HepG2 (cell line): ENCODE measurements around the gene SYT8. TPM values are rescaled to one million over a fixed set of nuclear protein-coding genes. Genes with fewer than 3 reads are reported as not detected.

Experiments
- ATAC-seq: fragments of 200-7000 bp; cut with Tn5 transposase; 3 replicates; pipeline ENCODE4 v1.9.1; 2020; ENCODE audit warnings: mild to moderate bottlenecking, moderate library complexity
- BruUV-seq: library from RNA; stranded (reverse); fragments of 400-500 nt; replicated peaks from 2 replicates; lab custom pipeline; 2021; lab: Mats Ljungman, UMichigan
- CTCF ChIA-PET: fragments of 300-600 bp; formaldehyde crosslinking; extraction: SDS; loops from one replicate; lab custom pipeline; 2021; ENCODE audit warnings: low total read pairs, inconsistent platforms, low intra/inter-chr PET ratio; lab: Yijun Ruan, JAX
- POLR2A ChIA-PET: fragments of 350-600 bp; sonication (Branson Sonifier 250); formaldehyde crosslinking; loops from one replicate; lab custom pipeline; 2020; ENCODE audit warnings: antibody characterized with exemption, inconsistent platforms; lab: Yijun Ruan, JAX
- DNase-seq: peaks from one replicate; pipeline ENCODE4 v3.0.0-alpha.2; 2015; ENCODE audit warnings: low spot score
- FAIRE-seq: peaks from 3 replicates; lab custom pipeline; 2011; peaks lifted over from hg19 to GRCh38; lab: Jason Lieb, UNC
- H2AFZ ChIP-seq: one replicate; pipeline ENCODE4 v1.6.1; 2011; ENCODE audit warnings: low read length, inconsistent platforms
- H3K27ac ChIP-seq: fragments of 300-600 bp; 3 replicates; pipeline ENCODE4 v1.8.0; 2011; ENCODE audit warnings: mixed run types, mild to moderate bottlenecking, mixed read lengths, low read length, inconsistent platforms; ENCODE audit not compliant: insufficient read depth; ENCODE audit errors: extremely low read length
- H3K27me3 ChIP-seq, 2 experiments: fragments of 200-600 bp in 1 of 2; 2 replicates in 1 of 2; 3 replicates in 1 of 2; pipeline versions ENCODE4 v1.6.0 to v1.8.0; 2011; ENCODE audit warnings: low read length in 2 of 2, mild to moderate bottlenecking in 2 of 2, moderate library complexity in 2 of 2, inconsistent platforms in 1 of 2; ENCODE audit not compliant: insufficient read depth in 2 of 2, control insufficient read depth in 1 of 2
- H3K36me3 ChIP-seq, 2 experiments: fragments of 200-600 bp in 1 of 2; replicated peaks in 1 of 2; 2 replicates in 1 of 2; 3 replicates in 1 of 2; pipeline versions ENCODE4 v1.5.1 to v1.8.0; 2011; ENCODE audit warnings: low read length in 2 of 2, inconsistent platforms in 1 of 2; ENCODE audit not compliant: insufficient read depth in 2 of 2, control insufficient read depth in 1 of 2
- H3K4me1 ChIP-seq: 2 replicates; pipeline ENCODE4 v1.5.1; 2012; ENCODE audit warnings: low read length, inconsistent platforms; ENCODE audit not compliant: insufficient read depth
- H3K4me2 ChIP-seq: 2 replicates; pipeline ENCODE4 v1.6.0; 2011; ENCODE audit warnings: low read depth, low read length, inconsistent platforms
- H3K4me3 ChIP-seq, 3 experiments: fragments of 200-600 bp in 1 of 3; sonication (generic), shearing (Covaris generic) in 1 of 3; replicated peaks in 1 of 3; 2 replicates each; pipeline ENCODE4 v1.5.1; 2011 to 2016; ENCODE audit warnings: low read length in 3 of 3, inconsistent platforms in 2 of 3, low read depth in 2 of 3, mild to moderate bottlenecking in 2 of 3, control low read depth in 1 of 3, mixed read lengths in 1 of 3; ENCODE audit not compliant: insufficient read depth in 1 of 3
- H3K79me2 ChIP-seq: one replicate; pipeline ENCODE4 v1.6.1; 2011; ENCODE audit warnings: low read length, inconsistent platforms; ENCODE audit not compliant: insufficient read depth
- H3K9ac ChIP-seq: 2 replicates; pipeline ENCODE4 v1.6.0; 2011; ENCODE audit warnings: mild to moderate bottlenecking, low read depth, low read length, inconsistent platforms; ENCODE audit not compliant: insufficient read depth
- H3K9me3 ChIP-seq: 2 replicates; pipeline ENCODE4 v1.5.1; 2012; ENCODE audit warnings: mild to moderate bottlenecking, low read length
- H4K20me1 ChIP-seq: 2 replicates; pipeline ENCODE4 v1.6.0; 2011; ENCODE audit warnings: inconsistent platforms, mild to moderate bottlenecking, low read length, moderate library complexity; ENCODE audit not compliant: insufficient read depth
- DNMT3B ChIP-seq: conservative IDR thresholded peaks from 2 replicates; pipeline ENCODE4 v1.6.1; 2016; ENCODE audit warnings: missing biosample characterization, control low read depth
- NR1H2 ChIP-seq: sonication (generic); formaldehyde crosslinking; IDR thresholded peaks from 2 replicates; pipeline ENCODE4 v1.8.1; 2022; ENCODE audit warnings: low read depth, missing genetic modification reagents, borderline replicate concordance
- PHF5A ChIP-seq: IDR thresholded peaks from one replicate; pipeline ENCODE4 v1.6.1; 2018; ENCODE audit warnings: low read depth, missing genetic modification reagents; ENCODE audit not compliant: unreplicated experiment
- POLR2AphosphoS5 ChIP-seq: IDR thresholded peaks from 2 replicates; pipeline ENCODE4 v1.6.1; 2012; ENCODE audit warnings: low read depth, low read length
- PRPF4 ChIP-seq: fragments of 200-400 bp; formaldehyde crosslinking; IDR thresholded peaks from 2 replicates; pipeline ENCODE4 v1.6.1; 2016; ENCODE audit warnings: low read length, low read depth; ENCODE audit not compliant: poor library complexity, severe bottlenecking
- ZNF441 ChIP-seq: sonication (generic); formaldehyde crosslinking; IDR thresholded peaks from 2 replicates; pipeline ENCODE4 v1.7.0; 2021; ENCODE audit warnings: missing genetic modification reagents, borderline replicate concordance
- ZNF543 ChIP-seq: sonication (generic); formaldehyde crosslinking; IDR thresholded peaks from 2 replicates; pipeline ENCODE4 v1.4.0; 2020; ENCODE audit warnings: mild to moderate bottlenecking, missing genetic modification reagents
- ZNF577 ChIP-seq: sonication (generic); formaldehyde crosslinking; IDR thresholded peaks from 2 replicates; pipeline ENCODE4 v1.4.0; 2020; ENCODE audit warnings: mild to moderate bottlenecking, low read depth, missing genetic modification reagents, borderline replicate concordance
- ZNF772 ChIP-seq: sonication (generic); formaldehyde crosslinking; IDR thresholded peaks from 2 replicates; pipeline ENCODE4 v1.5.0; 2020; ENCODE audit warnings: mild to moderate bottlenecking, missing genetic modification reagents
- WGBS: methylation state at CpG from one replicate; pipeline ENCODE4 v1.1.6; 2017; ENCODE audit warnings: low lambda C conversion rate; 5-methylcytosine and 5-hydroxymethylcytosine counted together
- in situ Hi-C: cut with HindIII; loops from 2 replicates; pipeline ENCODE4 v1.10.0; 2017; ENCODE audit warnings: low pct_unique_long_range_greater_than_20kb; ENCODE audit not compliant: extremely low pct_ligation_motif_present
- intact Hi-C: fragments of 100-400 bp; cut with micrococcal nuclease; formaldehyde crosslinking; loops from one replicate; pipeline ENCODE4 v1.10.0; 2022; ENCODE audit not compliant: unreplicated experiment
- polyA plus RNA-seq, 8 experiments: library from polyadenylated mRNA; depleted of rRNA in 3 of 8; stranded (reverse) in 7 of 8; unstranded in 1 of 8; fragments of >200 nt; fragmentation: Illumina TruSeq in 4 of 8; extraction: Trizol in 4 of 8; gene quantifications; 2 replicates each; pipeline versions ENCODE4 v1.2.1 to v1.2.3, GENCODE V29; 2011 to 2016; ENCODE audit warnings: low read depth in 4 of 8, missing spikeins in 1 of 8, mixed read lengths in 1 of 8; ENCODE audit not compliant: insufficient read depth in 1 of 8
- total RNA-seq, 5 experiments: library from RNA; depleted of rRNA; stranded (reverse); fragments of >200 nt; fragmentation: Illumina TruSeq; extraction: Trizol; gene quantifications; 2 replicates each; pipeline ENCODE4 v1.2.3, GENCODE V29; 2016; ENCODE audit warnings: low read depth in 1 of 5
- TF ChIP-seq, protein P1 (sequence below): sonication (generic); formaldehyde crosslinking; IDR thresholded peaks from 2 replicates; pipeline ENCODE4 v1.4.0; 2020; ENCODE audit warnings: mild to moderate bottlenecking, missing genetic modification reagents
- TF ChIP-seq, protein P2 (sequence below): sonication (generic); formaldehyde crosslinking; IDR thresholded peaks from 2 replicates; pipeline ENCODE4 v1.4.0; 2020; ENCODE audit warnings: missing genetic modification reagents

SYT8 gene
- total and polyA plus RNA-seq, 2 of the 13 experiments (the other 11 are each of a cell fraction or from before 2014, with no cell fraction given), result 0.60 to 2.3 TPM

GRCh38 chr11:1856306-1857005 lies 21.7 kb downstream of the SYT8 start:
- TF ChIP-seq ZNF577 (no peak), POLR2AphosphoS5 (no peak), ZNF441 (CRISPR knock-in tag) (no peak), PHF5A (CRISPR knock-in tag) (no peak), DNMT3B (CRISPR knock-in tag) (no peak), NR1H2 (no peak), PRPF4 (no peak), ZNF772 (CRISPR knock-in tag) (no peak), ZNF543 (CRISPR knock-in tag) (no peak)
- TF ChIP-seq, protein P1, sequence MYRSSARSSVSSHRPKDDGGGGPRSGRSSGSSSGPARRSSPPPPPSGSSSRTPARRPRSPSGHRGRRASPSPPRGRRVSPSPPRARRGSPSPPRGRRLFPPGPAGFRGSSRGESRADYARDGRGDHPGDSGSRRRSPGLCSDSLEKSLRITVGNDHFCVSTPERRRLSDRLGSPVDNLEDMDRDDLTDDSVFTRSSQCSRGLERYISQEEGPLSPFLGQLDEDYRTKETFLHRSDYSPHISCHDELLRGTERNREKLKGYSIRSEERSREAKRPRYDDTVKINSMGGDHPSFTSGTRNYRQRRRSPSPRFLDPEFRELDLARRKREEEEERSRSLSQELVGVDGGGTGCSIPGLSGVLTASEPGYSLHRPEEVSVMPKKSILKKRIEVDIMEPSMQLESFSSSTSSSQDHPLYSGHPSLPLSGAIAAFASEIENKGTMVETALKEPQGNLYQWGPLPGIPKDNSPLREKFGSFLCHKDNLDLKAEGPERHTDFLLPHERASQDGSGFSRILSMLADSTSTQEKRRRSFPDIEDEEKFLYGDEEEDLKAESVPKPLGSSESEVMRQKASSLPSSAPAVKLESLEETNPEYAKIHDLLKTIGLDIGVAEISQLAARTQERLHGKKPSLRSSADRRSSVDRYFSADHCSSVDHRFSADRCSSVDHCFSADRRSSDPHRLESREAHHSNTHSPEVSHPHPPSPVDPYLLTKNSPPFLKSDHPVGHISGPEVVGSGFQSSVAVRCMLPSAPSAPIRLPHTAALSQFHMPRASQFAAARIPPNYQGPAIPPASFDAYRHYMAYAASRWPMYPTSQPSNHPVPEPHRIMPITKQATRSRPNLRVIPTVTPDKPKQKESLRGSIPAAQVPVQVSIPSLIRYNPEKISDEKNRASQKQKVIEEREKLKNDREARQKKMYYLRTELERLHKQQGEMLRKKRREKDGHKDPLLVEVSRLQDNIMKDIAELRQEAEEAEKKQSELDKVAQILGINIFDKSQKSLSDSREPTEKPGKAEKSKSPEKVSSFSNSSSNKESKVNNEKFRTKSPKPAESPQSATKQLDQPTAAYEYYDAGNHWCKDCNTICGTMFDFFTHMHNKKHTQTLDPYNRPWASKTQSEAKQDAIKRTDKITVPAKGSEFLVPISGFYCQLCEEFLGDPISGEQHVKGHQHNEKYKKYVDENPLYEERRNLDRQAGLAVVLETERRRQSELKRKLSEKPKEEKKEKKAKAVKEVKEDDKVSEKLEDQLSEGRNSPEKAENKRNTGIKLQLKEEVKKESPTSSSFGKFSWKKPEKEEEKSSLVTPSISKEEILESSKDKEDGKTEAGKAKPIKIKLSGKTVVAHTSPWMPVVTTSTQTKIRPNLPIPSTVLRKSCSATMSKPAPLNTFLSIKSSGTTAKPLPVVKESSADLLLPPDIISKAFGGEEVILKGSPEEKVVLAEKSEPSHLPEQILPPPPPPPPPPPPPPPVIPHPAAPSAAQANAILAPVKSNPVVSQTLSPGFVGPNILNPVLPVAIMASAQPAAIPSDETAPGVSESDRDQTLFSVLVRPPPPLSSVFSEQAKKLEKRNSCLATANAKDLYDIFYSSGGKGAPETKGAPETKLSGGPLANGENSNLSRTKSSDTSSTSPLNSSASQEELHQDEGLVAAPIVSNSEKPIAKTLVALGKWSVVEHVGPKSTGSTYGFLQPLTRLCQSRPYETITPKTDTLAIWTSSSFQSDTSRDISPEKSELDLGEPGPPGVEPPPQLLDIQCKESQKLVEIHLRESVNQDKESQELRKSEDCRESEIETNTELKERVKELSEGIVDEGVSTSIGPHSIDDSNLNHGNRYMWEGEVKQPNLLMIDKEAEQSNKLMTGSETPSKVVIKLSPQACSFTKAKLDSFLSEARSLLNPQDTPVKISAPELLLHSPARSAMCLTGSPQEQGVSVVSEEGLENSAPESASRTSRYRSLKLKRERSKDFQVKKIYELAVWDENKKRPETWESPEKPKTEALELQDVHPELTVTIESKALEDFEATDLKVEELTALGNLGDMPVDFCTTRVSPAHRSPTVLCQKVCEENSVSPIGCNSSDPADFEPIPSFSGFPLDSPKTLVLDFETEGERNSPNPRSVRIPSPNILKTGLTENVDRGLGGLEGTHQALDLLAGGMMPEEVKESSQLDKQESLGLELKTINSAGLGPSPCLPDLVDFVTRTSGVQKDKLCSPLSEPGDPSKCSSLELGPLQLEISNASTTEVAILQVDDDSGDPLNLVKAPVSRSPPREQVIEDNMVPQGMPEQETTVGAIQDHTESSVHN (CRISPR knock-in tag), result no peak
- TF ChIP-seq, protein P2, sequence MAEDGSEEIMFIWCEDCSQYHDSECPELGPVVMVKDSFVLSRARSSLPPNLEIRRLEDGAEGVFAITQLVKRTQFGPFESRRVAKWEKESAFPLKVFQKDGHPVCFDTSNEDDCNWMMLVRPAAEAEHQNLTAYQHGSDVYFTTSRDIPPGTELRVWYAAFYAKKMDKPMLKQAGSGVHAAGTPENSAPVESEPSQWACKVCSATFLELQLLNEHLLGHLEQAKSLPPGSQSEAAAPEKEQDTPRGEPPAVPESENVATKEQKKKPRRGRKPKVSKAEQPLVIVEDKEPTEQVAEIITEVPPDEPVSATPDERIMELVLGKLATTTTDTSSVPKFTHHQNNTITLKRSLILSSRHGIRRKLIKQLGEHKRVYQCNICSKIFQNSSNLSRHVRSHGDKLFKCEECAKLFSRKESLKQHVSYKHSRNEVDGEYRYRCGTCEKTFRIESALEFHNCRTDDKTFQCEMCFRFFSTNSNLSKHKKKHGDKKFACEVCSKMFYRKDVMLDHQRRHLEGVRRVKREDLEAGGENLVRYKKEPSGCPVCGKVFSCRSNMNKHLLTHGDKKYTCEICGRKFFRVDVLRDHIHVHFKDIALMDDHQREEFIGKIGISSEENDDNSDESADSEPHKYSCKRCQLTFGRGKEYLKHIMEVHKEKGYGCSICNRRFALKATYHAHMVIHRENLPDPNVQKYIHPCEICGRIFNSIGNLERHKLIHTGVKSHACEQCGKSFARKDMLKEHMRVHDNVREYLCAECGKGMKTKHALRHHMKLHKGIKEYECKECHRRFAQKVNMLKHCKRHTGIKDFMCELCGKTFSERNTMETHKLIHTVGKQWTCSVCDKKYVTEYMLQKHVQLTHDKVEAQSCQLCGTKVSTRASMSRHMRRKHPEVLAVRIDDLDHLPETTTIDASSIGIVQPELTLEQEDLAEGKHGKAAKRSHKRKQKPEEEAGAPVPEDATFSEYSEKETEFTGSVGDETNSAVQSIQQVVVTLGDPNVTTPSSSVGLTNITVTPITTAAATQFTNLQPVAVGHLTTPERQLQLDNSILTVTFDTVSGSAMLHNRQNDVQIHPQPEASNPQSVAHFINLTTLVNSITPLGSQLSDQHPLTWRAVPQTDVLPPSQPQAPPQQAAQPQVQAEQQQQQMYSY (CRISPR knock-in tag), result no peak
- TF ChIP-seq, all 625 proteins: peak for 0
- Histone ChIP-seq H3K4me2 (no peak overlapping the region), H3K27me3 (peaks cover 20 to 70% of the 10 kb centered on the region in 2 experiments), H3K79me2 (no peaks in the 10 kb centered on the region), H3K4me1 (no peaks in the 10 kb centered on the region), H3K9ac (no peak overlapping the region), H2AFZ (no peak overlapping the region), H3K27ac (no peak overlapping the region), H3K4me3 (no peak overlapping the region), H3K36me3 (no peaks in the 10 kb centered on the region), H4K20me1 (no peaks in the 10 kb centered on the region), H3K9me3 (no peaks in the 10 kb centered on the region)
- intact Hi-C loops, result no loop called here
- CTCF ChIA-PET, result no interaction called here
- 7% methylated on average over 3 of the region's 13 CpGs for WGBS
- FAIRE-seq (no peak), ATAC-seq (no peak; the same call in 2 of the 3 replicates), DNase-seq (no peak)
- BruUV-seq, result no TSS peak
- in situ Hi-C loops, result no loop called here
- POLR2A ChIA-PET, result no interaction called here
